GM12878 (cell line): ENCODE data around the gene DISC1. TPM values are rescaled to one million over a fixed set of nuclear protein-coding genes. Genes with fewer than 3 reads are reported as not detected.
"Not testable (repeated sequence)": the region's sequence is repeated elsewhere in the genome, so short reads cannot be mapped to it uniquely, and the experiment has no call there.

Source experiments
- ATAC-seq: fragments of 200-7000 bp; cut with Tn5 transposase; 3 replicates; pipeline ENCODE4 v1.9.1; 2020; ENCODE audit warnings: mild to moderate bottlenecking, moderate library complexity
- BruUV-seq: library from RNA; stranded (reverse); fragments of 400-500 nt; replicated peaks from 2 replicates; lab custom pipeline; 2021; lab: Mats Ljungman, UMichigan
- CTCF ChIA-PET: fragments of 300-600 bp; sonication (Branson Sonifier 250); formaldehyde crosslinking; extraction: SDS; loops from one replicate; lab custom pipeline; 2021; ENCODE audit warnings: inconsistent platforms; lab: Yijun Ruan, JAX
- POLR2A ChIA-PET: fragments of 350-600 bp; formaldehyde crosslinking; extraction: SDS; loops from one replicate; lab custom pipeline; 2021; ENCODE audit warnings: inconsistent platforms; lab: Charles Lee
- RAD21 ChIA-PET: fragments of 300-600 bp; sonication (Branson Sonifier 250); formaldehyde crosslinking; loops from one replicate; lab custom pipeline; 2023; ENCODE audit warnings: antibody characterized with exemption; ENCODE audit not compliant: unreplicated experiment; lab: Charles Lee
- SMC1A ChIA-PET: fragments of 300-600 bp; sonication (Branson Sonifier 250); formaldehyde crosslinking; loops from one replicate; lab custom pipeline; 2023; ENCODE audit not compliant: unreplicated experiment, uncharacterized antibody; lab: Charles Lee
- DNase-seq: peaks from one replicate; pipeline ENCODE4 v3.0.0-alpha.2; 2011; ENCODE audit warnings: low read depth, low spot score
- FAIRE-seq: peaks from 3 replicates; lab custom pipeline; 2011; peaks lifted over from hg19 to GRCh38; lab: Jason Lieb, UNC
- H2AFZ ChIP-seq: 2 replicates; pipeline ENCODE4 v1.6.0; 2011; ENCODE audit warnings: low read depth, low read length, control low read depth; ENCODE audit not compliant: control insufficient read depth
- H3K27ac ChIP-seq: 2 replicates; pipeline ENCODE4 v1.5.1; 2011; ENCODE audit warnings: control low read depth; ENCODE audit not compliant: control insufficient read depth, insufficient read depth
- H3K27me3 ChIP-seq, 2 experiments: replicated peaks in 1 of 2; 2 replicates each; pipeline versions ENCODE4 v1.6.0 to v1.6.1; 2011; ENCODE audit warnings: low read length in 1 of 2; ENCODE audit not compliant: control insufficient read depth in 2 of 2, insufficient read depth in 2 of 2
- H3K36me3 ChIP-seq, 2 experiments: 2 replicates each; pipeline ENCODE4 v1.5.1; 2011; ENCODE audit warnings: low read length in 1 of 2; ENCODE audit not compliant: control insufficient read depth in 2 of 2, insufficient read depth in 2 of 2
- H3K4me1 ChIP-seq: 2 replicates; pipeline ENCODE4 v1.6.1; 2011; ENCODE audit warnings: mild to moderate bottlenecking, low read length, moderate library complexity, mixed read lengths; ENCODE audit not compliant: control insufficient read depth, insufficient read depth
- H3K4me2 ChIP-seq: 2 replicates; pipeline ENCODE4 v1.6.0; 2011; ENCODE audit warnings: control low read depth; ENCODE audit not compliant: control insufficient read depth, insufficient read depth
- H3K4me3 ChIP-seq: fragments of 200-600 bp; sonication (generic); 2 replicates; pipeline ENCODE4 v1.5.1; 2016
- H3K79me2 ChIP-seq: 2 replicates; pipeline ENCODE4 v1.6.0; 2011; ENCODE audit warnings: low read length; ENCODE audit not compliant: control insufficient read depth, insufficient read depth
- H3K9ac ChIP-seq: 2 replicates; pipeline ENCODE4 v1.8.0; 2011; ENCODE audit warnings: low read length, control low read depth, mixed read lengths; ENCODE audit not compliant: control insufficient read depth, insufficient read depth
- H3K9me3 ChIP-seq: replicated peaks from 3 replicates; pipeline ENCODE4 v1.5.1; 2011; ENCODE audit warnings: mild to moderate bottlenecking, low read length; ENCODE audit not compliant: control insufficient read depth, insufficient read depth
- H4K20me1 ChIP-seq: 2 replicates; pipeline ENCODE4 v1.6.0; 2011; ENCODE audit not compliant: control insufficient read depth, insufficient read depth
- ATF7 ChIP-seq: fragments of 450-650 bp; IDR thresholded peaks from 2 replicates; pipeline ENCODE4 v1.6.1; 2016; ENCODE audit warnings: low read depth, mild to moderate bottlenecking
- CEBPZ ChIP-seq: fragments of 150-350 bp; IDR thresholded peaks from 2 replicates; pipeline ENCODE4 v1.6.1; 2016; ENCODE audit warnings: low read depth, low read length
- FOXM1 ChIP-seq: IDR thresholded peaks from 2 replicates; pipeline ENCODE4 v1.6.1; 2012; ENCODE audit warnings: low read depth, mild to moderate bottlenecking, inconsistent platforms, low read length, moderate library complexity
- MEF2B ChIP-seq: fragments of 450-650 bp; IDR thresholded peaks from 2 replicates; pipeline ENCODE4 v1.6.1; 2018; ENCODE audit warnings: mild to moderate bottlenecking, moderate library complexity; ENCODE audit not compliant: partially characterized antibody, poor library complexity, severe bottlenecking
- RUNX3 ChIP-seq: IDR thresholded peaks from 2 replicates; pipeline ENCODE4 v1.6.1; 2012; ENCODE audit warnings: low read length, inconsistent platforms
- TAF1 ChIP-seq: IDR thresholded peaks from 2 replicates; pipeline ENCODE4 v1.6.1; 2011; ENCODE audit warnings: mild to moderate bottlenecking, low read depth, low read length, borderline replicate concordance
- WGBS: methylation state at CpG from one replicate; pipeline ENCODE4 v1.1.6; 2016; ENCODE audit warnings: low lambda C conversion rate; ENCODE audit not compliant: insufficient replicate concordance, insufficient coverage; ENCODE audit errors: missing lambda C conversion rate; 5-methylcytosine and 5-hydroxymethylcytosine counted together
- in situ Hi-C: fragments of 300-500 bp; cut with MboI; formaldehyde crosslinking; loops from 9 replicates; pipeline ENCODE4 v1.14.3; 2018; ENCODE audit warnings: mixed read lengths
- intact Hi-C: fragments of 100-400 bp; cut with micrococcal nuclease; formaldehyde crosslinking; loops from one replicate; pipeline ENCODE4 v1.14.2; 2022; ENCODE audit not compliant: unreplicated experiment
- polyA plus RNA-seq, 11 experiments: library from polyadenylated mRNA; depleted of rRNA in 4 of 11; unstranded in 6 of 11; stranded (reverse) in 5 of 11; fragments of >200 nt; fragmentation: Nextera tagmentation in 4 of 11; fragmentation: Illumina TruSeq in 1 of 11; extraction: Ambion mirVana in 4 of 11; extraction: Trizol in 1 of 11; gene quantifications; 1 replicate in 1 of 11; 2 replicates in 10 of 11; pipeline versions ENCODE4 v1.2.1 to v1.2.3, GENCODE V29; 2011 to 2016; ENCODE audit warnings: inconsistent platforms in 2 of 11, missing spikeins in 2 of 11, low read depth in 1 of 11
- total RNA-seq, 4 experiments: library from RNA; depleted of rRNA in 3 of 4; stranded (reverse); fragments of >200 nt in 3 of 4; fragmentation: Illumina TruSeq in 1 of 4; extraction: Trizol in 1 of 4; gene quantifications; 2 replicates each; pipeline versions ENCODE4 v1.2.1 to v1.2.3, GENCODE V29; 2013 to 2021

DISC1 gene
- total and polyA plus RNA-seq, 10 of the 15 experiments (the other 5 are each of a cell fraction or from before 2014, with no cell fraction given) = 0.05 to 0.72 (median 0.19) TPM; not detected in 1

- TF ChIP-seq TAF1 = no peak
- no peak for TF ChIP-seq MEF2B
- TF ChIP-seq RUNX3 = no peak
- TF ChIP-seq ATF7 = no peak
- TF ChIP-seq CEBPZ = no peak
- no peak for TF ChIP-seq FOXM1
These were observed 42.2 kb downstream of the DISC1 start (continued) for GRCh38 chr1:231668826-231669225.

- H3K9me3 ChIP-seq, H3K4me2 ChIP-seq, RAD21 ChIA-PET, H3K27me3 ChIP-seq, SMC1A ChIA-PET, H4K20me1 ChIP-seq, BruUV-seq, POLR2A ChIA-PET, H3K4me1 ChIP-seq, H3K27ac ChIP-seq, FAIRE-seq, H3K4me3 ChIP-seq, H3K79me2 ChIP-seq, H3K36me3 ChIP-seq, ATAC-seq, in situ Hi-C loops, H2AFZ ChIP-seq, DNase-seq, H3K9ac ChIP-seq, CTCF ChIA-PET, intact Hi-C loops: not testable (repeated sequence)
- 38% methylated on average over 4 of the region's 4 CpGs for WGBS
These were observed 43.5 kb downstream of the DISC1 start for GRCh38 chr1:231669864-231670621.
